ENCODE results near the gene NAV2. TPM values are rescaled to one million over a fixed set of nuclear protein-coding genes. Genes with fewer than 3 reads are reported as not detected.

The NAV2 gene
- total RNA-seq, 1 experiment from 2014 or later = 46.3 TPM

GRCh38 chr11:19775622-19776021 lies 63.0 kb downstream of the NAV2 start:
- H3K4me1 Mint-ChIP-seq = peaks cover 72 to 78% of the 10 kb centered on the region in 2 experiments

More at GRCh38 chr11:19775622-19776021, 63.0 kb downstream of the NAV2 start:
- TF ChIP-seq CTCF (conservative IDR thresholded peaks at IDR 0.05) = no peak
- H2AK5ac ChIP-seq (ENCODE audit: insufficient read length, low read length) = no peak overlapping the region
- peaks cover 14% of the 10 kb centered on the region; the same call in 1 of the 2 replicates for H3K79me2 ChIP-seq (ENCODE audit: insufficient read depth, low read length)
- H2BK5ac ChIP-seq (ENCODE audit: insufficient read length, low read length) = no peak overlapping the region
- no peaks in the 10 kb centered on the region for H3K9me3 ChIP-seq (ENCODE audit: control insufficient read depth, low read depth, low read length)
- H4K20me1 ChIP-seq (ENCODE audit: control insufficient read depth, insufficient read depth, insufficient read length) = no peaks in the 10 kb centered on the region
- H4K5ac ChIP-seq (ENCODE audit: insufficient read length, low read depth, low read length) = no peak overlapping the region
- H2BK12ac ChIP-seq (ENCODE audit: insufficient read length, low read depth, low read length) = no peak overlapping the region
- no peak overlapping the region for H3K23ac ChIP-seq (ENCODE audit: insufficient read length, low read depth, low read length)
- H3K27ac ChIP-seq (ENCODE audit: insufficient read length, low read depth, low read length) = no peak overlapping the region
- WGBS (ENCODE audit: extremely low coverage, insufficient read length, low lambda C conversion rate) = no CpG with 5 or more reads among the region's 4 CpGs
- no peak overlapping the region for H2BK20ac ChIP-seq (ENCODE audit: low read depth, low read length, poor library complexity, severe bottlenecking)
- DNase-seq = no peak
- Mint-ChIP-seq H3K36me3 (ENCODE audit: insufficient read depth in 1 of 3, low read depth in 3 of 3) (peaks cover 5 to 17% (median 8%) of the 10 kb centered on the region in 3 experiments; a peak in 6 of 7 replicates), H3K27me3 (ENCODE audit: low read depth) (peaks cover 16% of the 10 kb centered on the region), H3K4me3 (peak overlapping the region; percentile 33), H3K27ac (peak overlapping the region in 1 of 3 experiments; percentile 20; a peak in 1 of 7 replicates), H3K9me3 (peaks cover 0 to 5% of the 10 kb centered on the region in 2 experiments; a peak in 2 of 5 replicates)
- peaks cover 3% of the 10 kb centered on the region for H3K79me1 ChIP-seq (ENCODE audit: insufficient read depth, low read depth, low read length, poor library complexity, severe bottlenecking)
- no peak overlapping the region for H3K18ac ChIP-seq (ENCODE audit: insufficient read length, low read depth, low read length)
- no peak overlapping the region for H2BK120ac ChIP-seq (ENCODE audit: low read depth, low read length, poor library complexity, severe bottlenecking)
- no peak overlapping the region for H3K56ac ChIP-seq (ENCODE audit: insufficient read length, low read depth, low read length)
- H3K4ac ChIP-seq (ENCODE audit: low read depth, low read length) = no peak overlapping the region
- no peak overlapping the region for H4K8ac ChIP-seq (replicated peaks; ENCODE audit: insufficient read length, low read depth, low read length)
- no peak overlapping the region for H3K4me2 ChIP-seq (ENCODE audit: insufficient read depth, insufficient read length, low read length)
- H2AFZ ChIP-seq (ENCODE audit: low read length) = no peak overlapping the region
- H2BK15ac ChIP-seq (ENCODE audit: low read depth, low read length) = no peak overlapping the region
- H3T11ph ChIP-seq (ENCODE audit: low read length) = no peak overlapping the region
- H3K4me1 ChIP-seq (ENCODE audit: insufficient read depth, low read length) = peaks cover 33% of the 10 kb centered on the region
- H3K27me3 ChIP-seq (ENCODE audit: insufficient read depth, low read length) = no peaks in the 10 kb centered on the region
- H3K14ac ChIP-seq (ENCODE audit: insufficient read depth, low read length) = no peak overlapping the region
- no peak overlapping the region for H3K9ac ChIP-seq (ENCODE audit: extremely low read depth, insufficient read length, low read length)
- H4K91ac ChIP-seq (ENCODE audit: insufficient read length, low read depth, low read length) = no peak overlapping the region
- peaks cover 18% of the 10 kb centered on the region for H3K23me2 ChIP-seq (ENCODE audit: insufficient read length, low read depth, low read length, poor library complexity, severe bottlenecking)
